MM.1S (cell line): ENCODE data around the gene RAB37.

Experiments
- EZH2phosphoT487 ChIP-seq: fragments of 300-600 bp; sonication (generic); IDR thresholded peaks from 2 replicates; pipeline ENCODE4 v1.6.1; 2018; ENCODE audit warnings: antibody characterized with exemption, low read length
- TF ChIP-seq, protein P1 (sequence below): fragments of 300-600 bp; sonication (generic); IDR thresholded peaks from 2 replicates; pipeline ENCODE4 v1.5.1; 2016; ENCODE audit warnings: antibody characterized with exemption, low read length, mixed read lengths

DNA sequence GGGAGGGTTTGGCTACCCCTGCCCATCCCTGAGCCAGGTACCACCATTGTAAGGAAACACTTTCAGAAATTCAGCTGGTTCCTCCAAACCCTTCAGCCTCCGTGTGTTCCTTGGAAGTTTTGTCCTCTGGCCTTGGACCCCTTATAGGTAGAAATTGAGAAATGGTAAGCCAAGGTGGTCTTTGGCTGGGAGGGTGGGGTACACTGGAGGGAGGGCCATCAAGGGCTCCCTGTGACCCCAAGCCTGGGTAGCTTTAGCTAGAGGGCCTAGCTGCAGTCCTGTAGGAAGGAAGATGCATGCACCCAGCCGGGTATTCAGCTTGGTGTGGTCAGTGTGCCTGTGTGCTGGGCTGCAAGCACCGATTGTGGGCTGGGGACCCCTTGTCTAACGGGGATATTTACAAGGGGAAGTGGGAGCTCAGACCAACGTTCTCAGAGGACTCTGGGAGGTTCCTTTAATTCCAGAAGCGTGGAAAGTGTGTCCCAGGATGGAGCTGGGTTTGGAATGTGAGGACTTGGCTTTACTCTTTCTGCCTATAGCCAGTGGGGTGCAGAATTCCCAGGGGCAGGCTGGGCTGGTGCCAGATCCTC lies 32.3 kb downstream of the RAB37 start:
- TF ChIP-seq, protein P1, sequence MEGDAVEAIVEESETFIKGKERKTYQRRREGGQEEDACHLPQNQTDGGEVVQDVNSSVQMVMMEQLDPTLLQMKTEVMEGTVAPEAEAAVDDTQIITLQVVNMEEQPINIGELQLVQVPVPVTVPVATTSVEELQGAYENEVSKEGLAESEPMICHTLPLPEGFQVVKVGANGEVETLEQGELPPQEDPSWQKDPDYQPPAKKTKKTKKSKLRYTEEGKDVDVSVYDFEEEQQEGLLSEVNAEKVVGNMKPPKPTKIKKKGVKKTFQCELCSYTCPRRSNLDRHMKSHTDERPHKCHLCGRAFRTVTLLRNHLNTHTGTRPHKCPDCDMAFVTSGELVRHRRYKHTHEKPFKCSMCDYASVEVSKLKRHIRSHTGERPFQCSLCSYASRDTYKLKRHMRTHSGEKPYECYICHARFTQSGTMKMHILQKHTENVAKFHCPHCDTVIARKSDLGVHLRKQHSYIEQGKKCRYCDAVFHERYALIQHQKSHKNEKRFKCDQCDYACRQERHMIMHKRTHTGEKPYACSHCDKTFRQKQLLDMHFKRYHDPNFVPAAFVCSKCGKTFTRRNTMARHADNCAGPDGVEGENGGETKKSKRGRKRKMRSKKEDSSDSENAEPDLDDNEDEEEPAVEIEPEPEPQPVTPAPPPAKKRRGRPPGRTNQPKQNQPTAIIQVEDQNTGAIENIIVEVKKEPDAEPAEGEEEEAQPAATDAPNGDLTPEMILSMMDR, result no peak
- no peak for TF ChIP-seq EZH2phosphoT487
